ENCODE measurements around the gene TRIM33. TPM values are rescaled to one million over a fixed set of nuclear protein-coding genes. Genes with fewer than 3 reads are reported as not detected.

TRIM33 gene
- total RNA-seq, 1 donor = 37.4 TPM

- TF ChIP-seq CTCF (IDR thresholded peaks at IDR 0.05; ENCODE audit: insufficient read depth, low read length) = no peak
- peak; percentile 11 for DNase-seq (ENCODE audit: low read depth)
- H3K4me3 ChIP-seq (ENCODE audit: low read depth, low read length) = peak overlapping the region; percentile 60
These were observed 165.0 kb downstream of the TRIM33 start for GRCh38 chr1:114345930-114346479.

GRCh38 chr1:114344656-114345055 lies 166.3 kb downstream of the TRIM33 start:
- no peak overlapping the region for H3K4me3 ChIP-seq (ENCODE audit: low read depth, low read length)
- no peak for DNase-seq (ENCODE audit: low read depth)

More at GRCh38 chr1:114344656-114345055, 166.3 kb downstream of the TRIM33 start:
- TF ChIP-seq CTCF (IDR thresholded peaks at IDR 0.05; ENCODE audit: insufficient read depth, low read length) = no peak

Small RNA genes within 50 kb of the gene (small RNA-seq; reads per million reads assigned to genes)
- gene RF00019 = not detected

Other genes starting within 250 kb of the TRIM33 start
- 35.0 and 52.5 TPM in 2 replicates for gene BCAS2, start 70.4 kb upstream of the TRIM33 start, total RNA-seq (ENCODE audit: low replicate concordance)
- gene DENND2C, start 158.8 kb upstream of the TRIM33 start, total RNA-seq (ENCODE audit: low replicate concordance) = 4.8 and 5.3 TPM in 2 replicates
- gene AMPD1, start 184.3 kb upstream of the TRIM33 start, total RNA-seq (ENCODE audit: low replicate concordance) = not detected in 2 replicates
- gene NRAS, start 205.6 kb upstream of the TRIM33 start, total RNA-seq (ENCODE audit: low replicate concordance) = 27.1 and 80.1 TPM in 2 replicates
- gene CSDE1, start 246.8 kb upstream of the TRIM33 start, total RNA-seq (ENCODE audit: low replicate concordance) = 670 and 845 TPM in 2 replicates

All from fibroblast of the aortic adventitia (primary cell).